ENCODE results near the gene SORCS2.

DNA sequence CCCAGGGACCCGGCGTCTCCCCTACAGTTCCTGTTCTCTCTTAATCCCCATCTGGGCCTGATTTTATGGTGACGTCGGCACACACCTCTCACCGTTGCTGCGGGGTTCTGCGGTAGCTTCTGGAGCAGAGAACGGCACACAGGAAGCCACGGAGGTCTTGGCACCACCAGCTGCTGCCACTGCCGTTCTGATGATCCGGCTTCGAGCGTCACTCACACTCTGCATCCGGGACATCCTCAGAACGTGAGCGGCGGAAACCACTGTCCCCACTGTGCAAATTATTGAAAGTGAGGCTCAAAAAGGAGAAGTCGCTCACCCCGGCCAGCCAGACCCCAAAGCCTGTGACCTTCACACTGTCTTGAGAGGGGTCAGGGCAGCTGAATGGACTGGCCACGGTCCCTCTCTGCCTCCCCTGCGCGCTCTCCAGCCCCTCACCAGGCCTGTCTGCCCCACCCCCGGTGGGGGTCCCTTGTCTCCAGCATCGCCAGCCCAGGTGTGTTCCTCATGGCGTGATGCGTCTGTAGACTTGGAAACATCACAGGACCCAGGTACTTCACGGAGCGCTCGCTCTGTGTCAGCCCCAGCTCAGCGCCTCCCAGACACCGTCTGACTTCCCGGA is 546.2 kb downstream of the SORCS2 start:
- TF ChIP-seq, protein P1, sequence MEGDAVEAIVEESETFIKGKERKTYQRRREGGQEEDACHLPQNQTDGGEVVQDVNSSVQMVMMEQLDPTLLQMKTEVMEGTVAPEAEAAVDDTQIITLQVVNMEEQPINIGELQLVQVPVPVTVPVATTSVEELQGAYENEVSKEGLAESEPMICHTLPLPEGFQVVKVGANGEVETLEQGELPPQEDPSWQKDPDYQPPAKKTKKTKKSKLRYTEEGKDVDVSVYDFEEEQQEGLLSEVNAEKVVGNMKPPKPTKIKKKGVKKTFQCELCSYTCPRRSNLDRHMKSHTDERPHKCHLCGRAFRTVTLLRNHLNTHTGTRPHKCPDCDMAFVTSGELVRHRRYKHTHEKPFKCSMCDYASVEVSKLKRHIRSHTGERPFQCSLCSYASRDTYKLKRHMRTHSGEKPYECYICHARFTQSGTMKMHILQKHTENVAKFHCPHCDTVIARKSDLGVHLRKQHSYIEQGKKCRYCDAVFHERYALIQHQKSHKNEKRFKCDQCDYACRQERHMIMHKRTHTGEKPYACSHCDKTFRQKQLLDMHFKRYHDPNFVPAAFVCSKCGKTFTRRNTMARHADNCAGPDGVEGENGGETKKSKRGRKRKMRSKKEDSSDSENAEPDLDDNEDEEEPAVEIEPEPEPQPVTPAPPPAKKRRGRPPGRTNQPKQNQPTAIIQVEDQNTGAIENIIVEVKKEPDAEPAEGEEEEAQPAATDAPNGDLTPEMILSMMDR (IDR thresholded peaks at IDR 0.05) = no peak
- TF ChIP-seq POLR2A (IDR thresholded peaks at IDR 0.05) = no peak

Measured in Peyer's patch (tissue), 4 donors.